Right ventricle myocardium inferior (tissue), 1 donor: Measurements from ENCODE around the gene ABHD12B. TPM values are rescaled to one million over a fixed set of nuclear protein-coding genes. Genes with fewer than 3 reads are reported as not detected.
"Not testable (repeated sequence)": the region's sequence is repeated elsewhere in the genome, so short reads cannot be mapped to it uniquely, and the experiment has no call there.

Experiments
- ATAC-seq: fragments of 200-7000 bp; cut with Tn5 transposase; one replicate; pipeline ENCODE4 v1.9.1; 2020; ENCODE audit warnings: mild to moderate bottlenecking, moderate library complexity
- DNase-seq: peaks from one replicate; pipeline ENCODE4 v3.0.0; 2021; ENCODE audit errors: missing footprints
- intact Hi-C: fragments of 100-400 bp; cut with DNase I; formaldehyde crosslinking; loops from one replicate; pipeline ENCODE4 v1.11.0; 2022
- total RNA-seq: library from RNA; stranded (reverse); fragmentation: NEBNext Ultra II Directional; extraction: Animal tissue kit (Norgen Biotek cat#: 25700); gene quantifications from one replicate; pipeline ENCODE4 v1.2.1, GENCODE V29; 2021
- donor health status: DM: no; HTN: yes; CAD: no; lungs with severe emphysema.

The ABHD12B gene
- total RNA-seq, 1 donor from 2014 or later = not detected

GRCh38 chr14:50875359-50876070, 3.7 kb downstream of the ABHD12B start:
- intact Hi-C loops = no loop called here
- no peak for DNase-seq
- no peak for ATAC-seq

GRCh38 chr14:50882932-50883826, 11.3 kb downstream of the ABHD12B start:
- DNase-seq = no peak
- ATAC-seq = no peak
- intact Hi-C loops = no loop called here

GRCh38 chr14:50883827-50884197, 12.0 kb downstream of the ABHD12B start:
- ATAC-seq (no peak), DNase-seq (no peak)
- intact Hi-C loops = no loop called here

GRCh38 chr14:50887476-50887875, 15.6 kb downstream of the ABHD12B start:
- no peak for ATAC-seq
- no peak for DNase-seq
- intact Hi-C loops = no loop called here

- DNase-seq (no peak), ATAC-seq (no peak)
- intact Hi-C loops = no loop called here
Observed at GRCh38 chr14:50892255-50892654, 20.4 kb downstream of the ABHD12B start.

- DNase-seq, ATAC-seq, intact Hi-C loops: not testable (repeated sequence)
Observed at GRCh38 chr14:50896421-50896820, 24.6 kb downstream of the ABHD12B start.

GRCh38 chr14:50897005-50897404, 25.2 kb downstream of the ABHD12B start:
- ATAC-seq, intact Hi-C loops: not testable (repeated sequence)

GRCh38 chr14:50897658-50898175, 25.9 kb downstream of the ABHD12B start:
- no peak for DNase-seq
- intact Hi-C loops = no loop called here
- ATAC-seq = no peak

More at GRCh38 chr14:50897005-50897404, 25.2 kb downstream of the ABHD12B start:
- DNase-seq = not testable (repeated sequence)

GRCh38 chr14:50901361-50901760, 29.5 kb downstream of the ABHD12B start:
- no peak for DNase-seq
- intact Hi-C loops = no loop called here
- no peak for ATAC-seq

- no peak for DNase-seq
- intact Hi-C loops = no loop called here
- no peak for ATAC-seq
Observed at GRCh38 chr14:50904719-50905118, 32.9 kb downstream of the ABHD12B start.

- no peak for ATAC-seq
- intact Hi-C loops = no loop called here
Observed at GRCh38 chr14:50906326-50907065, 34.6 kb downstream of the ABHD12B start.

GRCh38 chr14:50910495-50911420, 38.9 kb downstream of the ABHD12B start:
- intact Hi-C loops = no loop called here
- DNase-seq (no peak), ATAC-seq (no peak)

More at GRCh38 chr14:50906326-50907065, 34.6 kb downstream of the ABHD12B start:
- no peak for DNase-seq

- ATAC-seq (no peak), DNase-seq (no peak)
- intact Hi-C loops = no loop called here
Observed at GRCh38 chr14:50917449-50917848, 45.6 kb downstream of the ABHD12B start.

GRCh38 chr14:50919524-50919923, 47.7 kb downstream of the ABHD12B start:
- ATAC-seq, intact Hi-C loops, DNase-seq: not testable (repeated sequence)

- DNase-seq (no peak), ATAC-seq (no peak)
- intact Hi-C loops = no loop called here
Observed at GRCh38 chr14:50920482-50921230, 48.8 kb downstream of the ABHD12B start.

- intact Hi-C loops = no loop called here
- ATAC-seq (no peak), DNase-seq (no peak)
Observed at GRCh38 chr14:50922803-50923202, 51.0 kb downstream of the ABHD12B start.

- no peak for DNase-seq
- ATAC-seq = no peak
- intact Hi-C loops = no loop called here
Observed at GRCh38 chr14:50924236-50924635, 52.4 kb downstream of the ABHD12B start.
